Psoas muscle (tissue), 8 donors: ENCODE data around the gene GPR26. TPM values are rescaled to one million over a fixed set of nuclear protein-coding genes. Genes with fewer than 3 reads are reported as not detected.

Source experiments
- ATAC-seq, 4 donors: fragments of 200-7000 bp; cut with Tn5 transposase; one replicate each; pipeline ENCODE4 v1.9.1; 2020; ENCODE audit warnings: moderate library complexity in 3 of 4, mild to moderate bottlenecking in 2 of 4
- DNase-seq, 2 donors: peaks; one replicate each; pipeline ENCODE4 v3.0.0-alpha.2; 2020
- H3K27ac ChIP-seq: fragments of 200-600 bp; one replicate; pipeline ENCODE4 v1.8.0; 2022
- H3K27me3 ChIP-seq, 3 donors: fragments of 200-600 bp in 1 of 3; one replicate each; pipeline versions ENCODE4 v1.6.1 to v1.8.0; 2013 to 2022; ENCODE audit warnings: low read length in 2 of 3, mild to moderate bottlenecking in 2 of 3, moderate library complexity in 1 of 3; ENCODE audit not compliant: insufficient read depth in 3 of 3
- H3K36me3 ChIP-seq, 2 donors: fragments of 200-600 bp in 1 of 2; one replicate each; pipeline versions ENCODE4 v1.6.1 to v1.8.0; 2013 to 2022; ENCODE audit warnings: low read depth in 1 of 2, mild to moderate bottlenecking in 1 of 2, moderate library complexity in 1 of 2; ENCODE audit not compliant: insufficient read depth in 1 of 2
- H3K4me1 ChIP-seq: fragments of 200-600 bp; one replicate; pipeline ENCODE4 v1.8.0; 2022
- H3K4me3 ChIP-seq: fragments of 200-600 bp; one replicate; pipeline ENCODE4 v1.8.0; 2022; ENCODE audit warnings: mild to moderate bottlenecking
- H3K9me3 ChIP-seq: fragments of 200-600 bp; one replicate; pipeline ENCODE4 v1.8.0; 2022
- WGBS, 3 donors: extraction: QIAGEN DNeasy Blood & Tissue Kit; methylation state at CpG; one replicate each; pipeline versions ENCODE4 v1.1.6 to v1.1.7; 2013; 5-methylcytosine and 5-hydroxymethylcytosine counted together
- intact Hi-C, 2 donors: fragments of 100-400 bp; cut with DNase I; formaldehyde crosslinking; loops; one replicate each; pipeline versions ENCODE4 v1.11.0 to v1.14.2; 2022
- polyA plus RNA-seq, 3 donors: library from polyadenylated mRNA; stranded (reverse); fragments of 200-250 nt; gene quantifications; one replicate each; pipeline ENCODE4 v1.2.3, GENCODE V29; 2013
- total RNA-seq, 4 donors: library from RNA; stranded (reverse); fragmentation: NEBNext Ultra II Directional in 2 of 4; extraction: Animal tissue kit (Norgen Biotek cat#: 25700) in 2 of 4; gene quantifications; one replicate each; pipeline versions ENCODE4 v1.2.1 to v1.2.4, GENCODE V29; 2021 to 2023
- TF ChIP-seq, protein P1 (sequence below): fragments of 200-600 bp; IDR thresholded peaks from one replicate; pipeline ENCODE4 v1.8.0; 2022; ENCODE audit warnings: antibody characterized with exemption
- donor health status: healthy with polysubstance abuse.
- donor health status: DM: no; HTN: no; CAD: no; lungs with moderate emphysema.
- donor health status: Bipolar disorder and iron deficiency.
- donor health status: healthy.
- donor health status: DM: yes; HTN: yes; CAD: no.
- donor health status: DM: no; HTN: no; CAD: no.
- donor health status: DM: no; HTN: no; CAD: no.
- donor health status: DM: yes; HTN: yes; CAD: no.

GPR26 gene
- total and polyA plus RNA-seq, 7 donors: 0.01 TPM; not detected in 6

DNA sequence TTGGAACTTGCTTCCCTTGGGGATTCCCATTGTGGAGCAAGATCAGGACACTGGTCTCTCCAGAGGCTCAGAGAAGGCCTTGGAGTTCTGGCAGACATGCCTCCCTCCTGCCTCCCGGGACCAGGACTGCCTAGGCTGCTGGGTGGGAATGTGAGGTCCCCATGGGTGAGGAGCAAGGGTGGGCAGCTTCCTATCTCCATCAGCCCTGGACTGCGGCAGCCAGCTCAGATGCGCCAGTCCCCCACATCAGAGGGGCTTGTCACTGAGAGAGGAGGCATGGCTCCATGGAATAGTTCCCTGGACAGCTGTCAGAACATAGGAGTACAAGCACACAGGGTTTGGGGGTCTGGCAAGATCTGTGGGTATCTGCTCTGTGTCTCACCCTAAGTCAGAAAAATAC, 17.3 kb downstream of the GPR26 start:
- WGBS, 3 donors: 55 to 79% (median 57%) methylated on average over 3 of the region's 3 CpGs
- intact Hi-C loops: no loop called here
- TF ChIP-seq, protein P1, sequence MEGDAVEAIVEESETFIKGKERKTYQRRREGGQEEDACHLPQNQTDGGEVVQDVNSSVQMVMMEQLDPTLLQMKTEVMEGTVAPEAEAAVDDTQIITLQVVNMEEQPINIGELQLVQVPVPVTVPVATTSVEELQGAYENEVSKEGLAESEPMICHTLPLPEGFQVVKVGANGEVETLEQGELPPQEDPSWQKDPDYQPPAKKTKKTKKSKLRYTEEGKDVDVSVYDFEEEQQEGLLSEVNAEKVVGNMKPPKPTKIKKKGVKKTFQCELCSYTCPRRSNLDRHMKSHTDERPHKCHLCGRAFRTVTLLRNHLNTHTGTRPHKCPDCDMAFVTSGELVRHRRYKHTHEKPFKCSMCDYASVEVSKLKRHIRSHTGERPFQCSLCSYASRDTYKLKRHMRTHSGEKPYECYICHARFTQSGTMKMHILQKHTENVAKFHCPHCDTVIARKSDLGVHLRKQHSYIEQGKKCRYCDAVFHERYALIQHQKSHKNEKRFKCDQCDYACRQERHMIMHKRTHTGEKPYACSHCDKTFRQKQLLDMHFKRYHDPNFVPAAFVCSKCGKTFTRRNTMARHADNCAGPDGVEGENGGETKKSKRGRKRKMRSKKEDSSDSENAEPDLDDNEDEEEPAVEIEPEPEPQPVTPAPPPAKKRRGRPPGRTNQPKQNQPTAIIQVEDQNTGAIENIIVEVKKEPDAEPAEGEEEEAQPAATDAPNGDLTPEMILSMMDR: no peak
- DNase-seq (no peak), ATAC-seq (no peak)
- Histone ChIP-seq H3K9me3 (no peaks in the 10 kb centered on the region), H3K27ac (no peak overlapping the region), H3K4me3 (no peak overlapping the region), H3K27me3 (peaks cover 0 to 7% (median 0%) of the 10 kb centered on the region in 3 donors), H3K4me1 (no peaks in the 10 kb centered on the region), H3K36me3 (no peaks in the 10 kb centered on the region)

DNA sequence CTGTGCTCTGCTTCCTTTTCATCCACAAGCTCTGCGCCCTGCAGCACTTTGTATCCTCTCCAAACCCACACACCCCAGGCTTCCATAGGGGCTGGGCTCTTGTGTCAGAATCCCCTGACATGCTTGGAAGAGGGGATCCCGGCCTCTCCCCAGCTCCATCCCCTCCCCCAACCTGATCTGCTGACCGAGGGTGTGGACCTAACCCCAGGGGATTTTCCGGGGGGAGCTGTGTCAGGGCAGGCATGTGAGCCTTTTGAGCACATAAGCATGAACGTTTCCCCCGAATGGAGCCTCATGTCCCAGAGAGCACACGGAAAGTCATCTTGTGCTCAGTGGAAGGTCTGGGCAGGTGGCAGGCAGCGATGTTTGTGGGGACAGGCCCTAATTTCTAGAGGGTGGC, 17.7 kb downstream of the GPR26 start:
- Histone ChIP-seq H3K9me3 (no peaks in the 10 kb centered on the region), H3K36me3 (no peaks in the 10 kb centered on the region), H3K4me3 (no peak overlapping the region), H3K4me1 (no peaks in the 10 kb centered on the region), H3K27ac (no peak overlapping the region), H3K27me3 (peaks cover 0 to 7% (median 0%) of the 10 kb centered on the region in 3 donors)
- DNase-seq (no peak), ATAC-seq (no peak)
- 65 to 70% (median 67%) methylated on average over 8 of the region's 8 CpGs for WGBS, 3 donors
- TF ChIP-seq, protein P1: no peak
- intact Hi-C loops: no loop called here

DNA sequence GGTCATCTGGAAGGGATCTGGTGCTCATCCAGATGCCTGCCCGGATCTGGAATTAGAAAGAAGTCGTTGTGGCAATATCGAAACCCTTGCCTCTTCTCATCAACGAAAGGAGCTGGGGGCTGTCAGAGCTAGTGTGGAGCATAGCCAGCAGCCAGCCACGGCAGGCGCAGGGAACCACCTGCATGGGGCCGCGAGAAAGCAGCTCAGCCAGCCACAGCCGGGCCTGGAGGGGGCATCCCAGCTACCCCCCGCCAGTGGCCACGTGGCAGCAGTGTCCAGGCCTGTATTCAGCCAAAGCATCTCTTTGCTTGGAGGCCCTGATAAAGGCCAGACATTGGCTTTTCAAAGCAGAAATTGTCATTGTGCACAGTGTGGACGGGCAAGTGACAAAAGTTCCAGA, 19.1 kb downstream of the GPR26 start:
- ATAC-seq (no peak), DNase-seq (no peak)
- no peak overlapping the region for H3K4me3 ChIP-seq
- peaks cover 0 to 7% (median 0%) of the 10 kb centered on the region in 3 donors for H3K27me3 ChIP-seq
- H3K27ac ChIP-seq: no peak overlapping the region
- intact Hi-C loops: no loop called here
- H3K9me3 ChIP-seq: no peaks in the 10 kb centered on the region
- H3K4me1 ChIP-seq: no peaks in the 10 kb centered on the region
- 62 to 72% (median 71%) methylated on average over 12 of the region's 12 CpGs for whole genome bisulfite sequencing, 3 donors
- TF ChIP-seq, protein P1: no peak
- no peaks in the 10 kb centered on the region for H3K36me3 ChIP-seq

DNA sequence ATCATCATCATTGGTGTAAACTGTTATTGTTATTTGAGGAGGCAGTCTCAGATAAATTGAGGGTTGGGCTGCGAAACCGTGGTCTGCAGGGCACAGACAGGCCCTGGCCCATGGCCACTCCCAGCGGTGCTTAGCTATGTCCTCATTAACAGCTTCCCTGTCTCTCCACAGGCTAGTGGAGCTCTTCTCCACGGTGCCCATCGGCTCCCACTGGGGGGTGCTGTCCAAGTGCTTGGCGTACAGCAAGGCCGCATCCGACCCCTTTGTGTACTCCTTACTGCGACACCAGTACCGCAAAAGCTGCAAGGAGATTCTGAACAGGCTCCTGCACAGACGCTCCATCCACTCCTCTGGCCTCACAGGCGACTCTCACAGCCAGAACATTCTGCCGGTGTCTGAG, 21.6 kb downstream of the GPR26 start:
- WGBS, 3 donors: 53 to 69% (median 56%) methylated on average over 13 of the region's 13 CpGs
- ATAC-seq (no peak), DNase-seq (no peak)
- Histone ChIP-seq H3K4me1 (no peaks in the 10 kb centered on the region), H3K36me3 (no peaks in the 10 kb centered on the region), H3K9me3 (no peaks in the 10 kb centered on the region), H3K27ac (no peak overlapping the region), H3K27me3 (peaks cover 0 to 7% (median 0%) of the 10 kb centered on the region in 3 donors), H3K4me3 (no peak overlapping the region)
- intact Hi-C loops: no loop called here
- TF ChIP-seq, protein P1: no peak

DNA sequence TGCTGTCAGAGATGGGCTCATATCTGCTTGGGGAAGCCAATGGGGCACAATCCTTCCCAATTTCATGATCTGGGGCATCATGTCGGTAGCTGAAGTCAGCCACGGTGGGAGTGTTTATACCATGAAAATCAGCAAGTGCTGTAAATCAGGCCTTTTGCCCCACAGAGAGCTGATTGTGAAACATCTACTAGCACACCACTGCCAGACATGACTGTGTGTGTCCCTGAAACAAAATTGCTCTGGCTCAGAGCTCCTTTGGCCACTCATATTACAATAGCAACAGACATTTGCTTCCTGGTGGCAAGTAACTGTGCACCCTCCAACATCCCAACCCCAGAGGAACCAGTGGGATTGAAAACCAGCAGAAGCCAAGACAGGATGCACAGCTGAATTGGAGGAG, 23.7 kb downstream of the GPR26 start:
- Histone ChIP-seq H3K27ac (no peak overlapping the region), H3K36me3 (no peaks in the 10 kb centered on the region), H3K27me3 (peaks cover 0 to 3% (median 0%) of the 10 kb centered on the region in 3 donors), H3K4me1 (no peaks in the 10 kb centered on the region), H3K9me3 (no peaks in the 10 kb centered on the region), H3K4me3 (no peak overlapping the region)
- ATAC-seq (no peak), DNase-seq (no peak)
- WGBS, 3 donors: 18 to 27% (median 22%) methylated on average over 2 of the region's 2 CpGs
- TF ChIP-seq, protein P1: no peak
- intact Hi-C loops: no loop called here
